ENCODE data around the gene RHBDL2. TPM values are rescaled to one million over a fixed set of nuclear protein-coding genes. Genes with fewer than 3 reads are reported as not detected.

RHBDL2 gene
- total and polyA plus RNA-seq, 2 of the 13 experiments (the other 11 are each of a cell fraction or from before 2014, with no cell fraction given): 3.3 to 5.4 TPM

DNA sequence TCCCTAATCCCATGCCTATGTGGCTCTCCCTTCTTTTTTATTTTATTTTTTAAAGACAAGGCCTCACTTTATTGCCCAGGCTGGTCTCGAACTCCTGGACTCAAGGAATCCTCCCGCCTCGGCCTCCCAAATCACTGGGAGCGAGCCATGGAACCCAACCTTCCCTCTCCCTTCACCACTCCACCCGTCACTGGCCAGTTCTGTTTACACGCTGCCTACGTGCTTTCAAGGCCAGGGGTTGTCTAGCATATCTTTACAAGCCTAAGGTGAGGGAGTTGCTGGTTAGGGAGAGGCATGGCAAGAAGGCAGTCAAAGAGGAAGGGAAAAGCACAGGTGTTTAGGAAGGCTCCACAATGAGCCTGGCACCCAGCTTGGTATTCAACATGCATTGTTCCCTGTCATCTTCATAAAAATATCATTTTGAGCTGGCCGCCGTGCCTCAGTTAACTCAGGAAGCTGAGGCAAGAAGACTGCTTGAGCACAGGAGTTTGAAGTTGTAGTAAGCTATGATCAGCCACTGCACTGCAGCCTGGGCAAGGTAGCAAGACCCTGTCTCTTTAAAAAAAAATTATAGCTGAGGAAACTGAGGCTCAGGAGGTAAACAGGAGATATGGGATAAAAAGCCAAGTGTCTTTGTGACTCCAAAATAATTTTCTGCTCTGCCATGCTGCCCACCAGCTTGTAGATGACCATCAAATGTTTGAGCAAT is 1.1 kb downstream of the RHBDL2 start (continued):
- TF ChIP-seq, protein P1, sequence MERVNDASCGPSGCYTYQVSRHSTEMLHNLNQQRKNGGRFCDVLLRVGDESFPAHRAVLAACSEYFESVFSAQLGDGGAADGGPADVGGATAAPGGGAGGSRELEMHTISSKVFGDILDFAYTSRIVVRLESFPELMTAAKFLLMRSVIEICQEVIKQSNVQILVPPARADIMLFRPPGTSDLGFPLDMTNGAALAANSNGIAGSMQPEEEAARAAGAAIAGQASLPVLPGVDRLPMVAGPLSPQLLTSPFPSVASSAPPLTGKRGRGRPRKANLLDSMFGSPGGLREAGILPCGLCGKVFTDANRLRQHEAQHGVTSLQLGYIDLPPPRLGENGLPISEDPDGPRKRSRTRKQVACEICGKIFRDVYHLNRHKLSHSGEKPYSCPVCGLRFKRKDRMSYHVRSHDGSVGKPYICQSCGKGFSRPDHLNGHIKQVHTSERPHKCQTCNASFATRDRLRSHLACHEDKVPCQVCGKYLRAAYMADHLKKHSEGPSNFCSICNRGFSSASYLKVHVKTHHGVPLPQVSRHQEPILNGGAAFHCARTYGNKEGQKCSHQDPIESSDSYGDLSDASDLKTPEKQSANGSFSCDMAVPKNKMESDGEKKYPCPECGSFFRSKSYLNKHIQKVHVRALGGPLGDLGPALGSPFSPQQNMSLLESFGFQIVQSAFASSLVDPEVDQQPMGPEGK (CRISPR knock-in tag; IDR thresholded peaks at IDR 0.05): no peak
- TF ChIP-seq ZNF101 (CRISPR knock-in tag; IDR thresholded peaks at IDR 0.05; ENCODE audit: borderline replicate concordance, low read depth): no peak
- TF ChIP-seq FUBP1 (CRISPR knock-in tag; IDR thresholded peaks at IDR 0.05; ENCODE audit: borderline replicate concordance): no peak
- TF ChIP-seq KLF9 (CRISPR knock-in tag; IDR thresholded peaks at IDR 0.05; ENCODE audit: low read depth): no peak
- TF ChIP-seq THRA (CRISPR knock-in tag; IDR thresholded peaks at IDR 0.05; ENCODE audit: borderline replicate concordance): no peak
- TF ChIP-seq MAFG (CRISPR knock-in tag; IDR thresholded peaks at IDR 0.05): no peak
- TF ChIP-seq ZBTB38 (CRISPR knock-in tag; IDR thresholded peaks at IDR 0.05): 0 out of 2 replicates have a peak, but pooled peaks have one; percentile 17
- TF ChIP-seq ZNF20 (CRISPR knock-in tag; IDR thresholded peaks at IDR 0.05): no peak
- no peak for TF ChIP-seq KAT2B (IDR thresholded peaks at IDR 0.05; ENCODE audit: borderline replicate concordance, low read depth, low read length)
- peak; percentile 72; the same call in 1 of the 2 replicates for TF ChIP-seq ZMYM3 (CRISPR knock-in tag; IDR thresholded peaks at IDR 0.05)
- TF ChIP-seq ZBTB21 (CRISPR knock-in tag; IDR thresholded peaks at IDR 0.05): no peak
- TF ChIP-seq ZFP82 (CRISPR knock-in tag; IDR thresholded peaks at IDR 0.05; ENCODE audit: borderline replicate concordance): no peak
- TF ChIP-seq BORCS8-MEF2B (CRISPR knock-in tag; IDR thresholded peaks at IDR 0.05): no peak
- TF ChIP-seq DZIP1 (CRISPR knock-in tag; IDR thresholded peaks at IDR 0.05): no peak
- TF ChIP-seq MYNN (CRISPR knock-in tag; IDR thresholded peaks at IDR 0.05; ENCODE audit: low read depth): no peak
- TF ChIP-seq, protein P2, sequence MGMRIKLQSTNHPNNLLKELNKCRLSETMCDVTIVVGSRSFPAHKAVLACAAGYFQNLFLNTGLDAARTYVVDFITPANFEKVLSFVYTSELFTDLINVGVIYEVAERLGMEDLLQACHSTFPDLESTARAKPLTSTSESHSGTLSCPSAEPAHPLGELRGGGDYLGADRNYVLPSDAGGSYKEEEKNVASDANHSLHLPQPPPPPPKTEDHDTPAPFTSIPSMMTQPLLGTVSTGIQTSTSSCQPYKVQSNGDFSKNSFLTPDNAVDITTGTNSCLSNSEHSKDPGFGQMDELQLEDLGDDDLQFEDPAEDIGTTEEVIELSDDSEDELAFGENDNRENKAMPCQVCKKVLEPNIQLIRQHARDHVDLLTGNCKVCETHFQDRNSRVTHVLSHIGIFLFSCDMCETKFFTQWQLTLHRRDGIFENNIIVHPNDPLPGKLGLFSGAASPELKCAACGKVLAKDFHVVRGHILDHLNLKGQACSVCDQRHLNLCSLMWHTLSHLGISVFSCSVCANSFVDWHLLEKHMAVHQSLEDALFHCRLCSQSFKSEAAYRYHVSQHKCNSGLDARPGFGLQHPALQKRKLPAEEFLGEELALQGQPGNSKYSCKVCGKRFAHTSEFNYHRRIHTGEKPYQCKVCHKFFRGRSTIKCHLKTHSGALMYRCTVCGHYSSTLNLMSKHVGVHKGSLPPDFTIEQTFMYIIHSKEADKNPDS (CRISPR knock-in tag; IDR thresholded peaks at IDR 0.05): no peak
